Renal pelvis (tissue), 4 donors: Measurements from ENCODE around the gene DCLRE1B. TPM values are rescaled to one million over a fixed set of nuclear protein-coding genes. Genes with fewer than 3 reads are reported as not detected.

ENCODE experiments used
- DNase-seq: peaks from one replicate; pipeline ENCODE4 v3.0.0-alpha.2; 2013
- polyA plus RNA-seq, 3 donors: library from polyadenylated mRNA; unstranded; fragments of 120-200 nt; gene quantifications; one replicate each; pipeline ENCODE4 v1.2.1, GENCODE V29; 2013; ENCODE audit not compliant: insufficient read length in 3 of 3

DCLRE1B gene
- polyA plus RNA-seq, 3 donors: 11.3 to 13.1 (median 11.3) TPM

DNA sequence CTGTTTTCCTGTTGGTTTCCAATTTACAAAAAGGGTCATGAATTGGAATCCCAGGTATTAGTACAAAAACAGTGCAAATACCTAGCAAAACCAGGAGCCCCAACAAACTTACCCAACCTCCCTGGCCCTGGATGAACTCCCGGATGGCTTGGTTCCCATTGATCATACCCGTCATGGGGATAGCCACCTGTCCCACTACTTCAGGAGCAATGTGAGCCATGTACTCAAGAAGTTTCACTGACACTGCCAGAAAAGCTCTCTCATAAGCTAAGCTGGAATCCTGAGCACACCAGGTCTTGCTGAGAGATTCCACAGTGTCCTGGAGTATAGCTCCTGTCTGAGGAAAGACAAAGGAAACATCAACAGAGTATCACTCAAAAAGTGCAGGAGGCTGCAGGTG is 23.5 kb upstream of the DCLRE1B start:
- DNase-seq: no peak

GRCh38 chr1:113886417-113887401 is 18.4 kb upstream of the DCLRE1B start:
- no peak for DNase-seq

DNA sequence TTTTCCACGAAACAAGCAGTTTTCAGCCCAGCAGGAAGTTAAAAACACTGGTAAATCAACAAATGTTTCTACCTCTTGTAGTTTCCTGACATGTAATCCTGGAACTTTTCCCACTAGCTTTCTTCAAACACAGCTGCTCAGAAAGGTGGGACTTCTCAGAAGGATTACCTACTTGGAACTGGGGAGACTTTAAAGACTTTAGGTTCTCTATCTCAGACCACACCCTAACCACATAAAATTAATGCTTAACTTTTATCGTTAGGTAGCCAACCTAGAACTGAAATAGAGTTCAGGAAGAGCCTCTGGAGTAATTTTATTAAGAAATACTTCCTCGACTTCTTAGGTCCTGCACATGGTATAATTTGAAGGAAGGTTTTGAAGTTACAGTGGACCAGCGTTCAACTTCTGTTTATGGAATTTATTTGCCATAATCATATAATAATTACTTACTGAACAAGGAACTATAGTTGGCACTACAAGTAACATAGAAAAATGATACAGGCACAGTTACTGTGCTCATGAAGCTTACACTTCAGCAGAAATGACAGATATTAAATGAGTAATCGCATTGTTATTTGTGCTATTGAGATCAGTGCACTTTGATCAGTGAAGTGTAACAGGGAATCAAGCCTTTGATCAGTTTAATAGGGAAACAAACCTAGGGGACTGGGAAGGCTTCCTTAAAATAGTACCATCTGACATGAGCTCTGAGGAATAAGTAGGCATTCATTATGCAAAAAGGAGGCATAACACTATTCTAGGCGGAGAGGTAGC is 17.5 kb upstream of the DCLRE1B start, which contains the start of gene BCL2L15:
Gene BCL2L15, minus strand, starts transcription at position 180 of the 774 bp plus-strand sequence. CDS start 206 bp downstream, outside the sequence.
- no peak for DNase-seq

- no peak for DNase-seq
These were observed 14.3 kb upstream of the DCLRE1B start for GRCh38 chr1:113890816-113891215.

- no peak for DNase-seq
These were observed 13.4 kb upstream of the DCLRE1B start for GRCh38 chr1:113891631-113892220.

GRCh38 chr1:113893267-113893666 is 11.9 kb upstream of the DCLRE1B start:
- no peak for DNase-seq

DNA sequence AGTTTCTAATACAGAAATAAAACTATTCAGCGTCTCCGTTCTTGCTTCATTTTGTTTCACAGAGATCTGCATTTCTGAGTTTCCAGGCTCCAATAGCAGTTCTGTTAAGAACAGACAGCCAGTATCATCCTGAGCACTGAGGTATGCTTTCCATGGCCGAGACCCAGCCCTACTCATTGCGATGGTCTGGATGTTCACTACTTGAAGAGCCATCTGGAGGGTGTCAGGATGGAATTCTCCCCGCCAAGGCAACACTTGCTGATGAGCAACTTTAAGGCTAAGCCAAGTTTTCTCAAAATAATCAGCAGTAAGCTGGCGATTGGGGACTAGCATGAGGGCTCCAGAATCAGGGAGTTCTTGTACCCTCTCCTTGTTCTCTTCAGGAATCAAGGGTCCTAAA is 10.0 kb upstream of the DCLRE1B start:
- DNase-seq: no peak

- DNase-seq: no peak
These were observed 9.2 kb upstream of the DCLRE1B start for GRCh38 chr1:113895961-113896360.

GRCh38 chr1:113898241-113898814 is 6.8 kb upstream of the DCLRE1B start:
- no peak for DNase-seq

- no peak for DNase-seq
These were observed 6.0 kb upstream of the DCLRE1B start for GRCh38 chr1:113899111-113899510.

- no peak for DNase-seq
These were observed 3.9 kb upstream of the DCLRE1B start for GRCh38 chr1:113901191-113901590.

GRCh38 chr1:113903501-113904292 is 1.4 kb upstream of the DCLRE1B start:
- DNase-seq: peak; percentile 28

GRCh38 chr1:113904293-113904673 is 843 bp upstream of the DCLRE1B start:
- DNase-seq: no peak

- peak; percentile 5 for DNase-seq
These were observed 322 bp downstream of the DCLRE1B start for GRCh38 chr1:113905435-113905861.

DNA sequence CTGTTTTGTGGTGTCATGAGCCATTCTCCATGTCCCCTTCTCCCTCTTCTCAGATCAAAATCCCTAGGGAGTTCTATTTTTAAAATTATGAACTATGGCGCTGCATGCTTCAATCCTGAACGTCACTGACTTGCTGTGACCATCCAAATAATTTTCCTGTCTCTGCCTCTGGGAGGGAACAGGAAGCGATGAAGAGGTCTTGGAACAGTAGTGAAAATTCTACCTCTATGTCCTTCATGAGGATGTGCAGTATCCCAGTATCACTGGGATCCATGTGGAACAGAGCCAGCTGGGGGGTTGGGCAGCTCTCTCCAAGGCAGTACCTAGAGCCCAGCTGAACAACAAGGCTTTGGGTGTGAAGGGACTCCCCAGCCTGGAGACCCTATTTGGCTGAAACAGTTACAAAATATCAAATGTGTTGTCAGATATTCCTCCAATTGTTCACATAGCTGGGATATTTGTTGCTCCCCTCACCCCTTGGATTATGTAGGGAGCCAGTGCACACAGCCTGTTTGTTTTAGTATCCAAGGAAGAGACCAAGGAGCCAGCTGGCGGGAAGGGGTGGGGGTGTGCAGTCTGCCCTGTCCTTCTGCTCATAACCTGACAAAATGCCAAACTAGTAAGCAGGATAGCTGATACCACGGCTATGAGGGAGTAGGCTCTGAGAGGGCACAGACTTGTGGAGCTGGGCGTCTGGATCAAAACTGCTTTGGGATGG is 7.6 kb downstream of the DCLRE1B start:
- peak; percentile 34 for DNase-seq

- no peak for DNase-seq
These were observed 8.2 kb downstream of the DCLRE1B start for GRCh38 chr1:113913312-113913668.

GRCh38 chr1:113913887-113914664 is 8.9 kb downstream of the DCLRE1B start:
- DNase-seq: no peak

DNA sequence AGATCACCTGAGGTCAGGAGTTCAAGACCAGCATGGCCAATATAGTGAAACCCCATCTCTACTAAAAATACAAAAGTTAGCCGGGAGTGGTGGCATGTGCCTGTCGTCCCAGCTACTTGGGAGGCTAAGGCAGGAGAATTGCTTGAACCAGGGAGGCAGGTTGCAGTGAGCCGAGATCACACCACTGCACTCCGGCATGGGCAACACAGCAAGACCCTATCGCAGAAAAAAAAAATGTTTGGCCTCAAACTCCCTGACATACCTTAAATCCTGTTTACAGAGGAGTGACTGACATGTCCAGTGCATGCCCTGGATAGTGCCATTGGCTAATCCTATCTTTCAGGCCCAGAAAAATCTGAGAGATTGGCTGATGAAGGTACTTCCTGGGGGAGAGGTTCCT is 11.8 kb downstream of the DCLRE1B start:
- no peak for DNase-seq

DNA sequence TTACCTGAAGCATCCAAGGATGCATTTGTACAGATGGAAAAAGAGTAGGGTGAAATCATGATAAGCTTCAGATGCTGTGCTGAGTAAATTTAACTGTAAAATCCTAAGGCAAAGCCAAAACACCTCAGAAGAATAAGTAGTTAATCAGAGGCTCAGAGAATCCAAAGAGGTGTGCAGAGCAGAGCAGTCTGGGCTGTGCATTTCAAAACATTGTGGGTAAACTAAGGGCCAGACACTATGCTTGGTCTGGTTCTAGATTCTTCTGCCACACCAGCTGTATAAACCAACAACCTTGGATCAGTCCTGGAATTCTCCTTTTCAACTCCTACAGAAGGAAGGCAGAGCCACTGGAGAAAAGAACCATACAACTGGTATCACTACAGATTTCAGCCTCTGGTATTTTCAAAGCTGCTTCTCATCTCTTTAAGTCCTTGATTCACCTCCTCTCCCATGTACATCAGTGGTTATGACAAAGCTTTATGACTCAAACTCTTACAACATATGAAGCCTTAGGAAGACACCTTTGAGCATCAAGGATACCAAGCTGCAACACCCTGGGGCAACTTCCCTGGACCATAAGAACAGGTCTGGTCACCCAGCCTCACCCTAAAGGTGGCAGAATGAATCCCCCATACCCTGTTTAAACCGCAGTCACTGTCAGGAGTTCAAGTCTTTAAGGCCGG is 12.4 kb downstream of the DCLRE1B start:
- no peak for DNase-seq
